ENCODE data around the gene EHF. TPM values are rescaled to one million over a fixed set of nuclear protein-coding genes. Genes with fewer than 3 reads are reported as not detected.
"Not testable (repeated sequence)": the region's sequence is repeated elsewhere in the genome, so short reads cannot be mapped to it uniquely, and the experiment has no call there.

The EHF gene
- polyA plus RNA-seq, 5 donors = 9.6 to 15.7 (median 11.0) TPM

- no peak for DNase-seq
Observed at GRCh38 chr11:34668583-34669053, 47.7 kb downstream of the EHF start.

GRCh38 chr11:34669458-34669857 is 48.6 kb downstream of the EHF start:
- no peak for DNase-seq

GRCh38 chr11:34671117-34671516 is 50.2 kb downstream of the EHF start:
- DNase-seq = no peak

GRCh38 chr11:34671946-34672345 is 51.1 kb downstream of the EHF start:
- no peak for DNase-seq

GRCh38 chr11:34674038-34674437 is 53.1 kb downstream of the EHF start:
- DNase-seq = no peak

DNA sequence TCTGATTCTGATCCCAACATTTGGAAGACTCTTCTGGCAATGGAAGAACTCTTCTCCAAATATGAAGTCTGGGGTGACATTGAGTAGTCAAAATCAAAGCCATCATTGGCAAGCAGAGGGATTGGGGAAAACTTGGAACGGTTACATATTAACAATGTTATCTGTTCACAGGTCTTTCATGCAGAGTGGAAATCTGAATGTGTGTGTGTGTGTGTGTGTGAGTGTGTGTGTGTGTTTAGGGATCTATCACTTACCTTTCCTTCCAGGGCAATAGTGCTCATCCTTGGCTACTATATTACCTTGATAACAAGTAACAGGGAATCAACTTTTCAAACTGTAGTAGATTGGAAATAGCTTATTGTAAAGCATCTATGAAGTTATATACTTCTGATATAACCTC is 55.3 kb downstream of the EHF start:
- DNase-seq = no peak

GRCh38 chr11:34679681-34680080 is 58.8 kb downstream of the EHF start:
- peak; percentile 47 to 56 for DNase-seq

GRCh38 chr11:34680206-34680605 is 59.3 kb downstream of the EHF start:
- DNase-seq = no peak

GRCh38 chr11:34680918-34681586 is 60.2 kb downstream of the EHF start:
- no peak for DNase-seq

GRCh38 chr11:34682825-34683224 is 61.9 kb downstream of the EHF start:
- DNase-seq = no peak

- no peak for DNase-seq
Observed at GRCh38 chr11:34683396-34683795, 62.5 kb downstream of the EHF start.

DNA sequence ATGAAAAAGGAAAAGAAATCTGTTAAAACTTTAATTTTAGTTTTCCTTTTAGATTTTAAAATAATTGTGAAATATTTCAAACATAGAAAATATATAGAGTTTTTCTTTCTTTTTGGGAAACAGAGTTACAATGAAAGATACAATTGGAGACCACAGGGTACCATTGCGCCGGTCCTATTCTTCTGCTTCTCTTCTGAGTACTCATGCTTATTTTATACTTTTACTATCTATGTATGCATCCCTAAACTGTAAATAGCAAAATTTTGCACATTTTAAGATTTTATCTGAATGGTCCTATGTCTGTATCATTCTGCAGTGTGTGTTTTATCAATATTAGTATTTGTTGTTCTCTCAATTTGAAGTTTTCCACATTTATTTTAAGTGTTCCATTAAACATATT is 65.0 kb downstream of the EHF start:
- no peak for DNase-seq

- not testable (repeated sequence) for DNase-seq
Observed at GRCh38 chr11:34692299-34692698, 71.4 kb downstream of the EHF start.

DNA sequence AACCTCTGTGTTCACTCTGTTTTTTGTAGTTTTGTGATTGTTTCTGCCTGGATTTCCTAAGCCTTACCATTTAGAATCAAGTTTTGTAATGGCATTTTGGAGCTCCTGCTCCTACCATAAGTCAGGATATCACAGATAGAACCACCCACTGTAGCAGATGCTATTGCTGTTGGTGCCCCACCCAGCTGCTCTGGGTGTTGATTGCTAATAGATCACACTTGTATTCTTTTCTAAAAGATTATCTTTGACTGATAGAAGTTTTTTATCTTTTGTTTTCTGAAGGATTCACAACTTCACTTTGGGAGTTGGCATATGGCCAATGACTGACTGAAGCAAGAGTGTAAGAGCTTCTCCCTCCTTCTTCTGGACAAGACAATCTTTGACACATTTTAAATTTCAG is 76.0 kb downstream of the EHF start:
- no peak for DNase-seq

DNA sequence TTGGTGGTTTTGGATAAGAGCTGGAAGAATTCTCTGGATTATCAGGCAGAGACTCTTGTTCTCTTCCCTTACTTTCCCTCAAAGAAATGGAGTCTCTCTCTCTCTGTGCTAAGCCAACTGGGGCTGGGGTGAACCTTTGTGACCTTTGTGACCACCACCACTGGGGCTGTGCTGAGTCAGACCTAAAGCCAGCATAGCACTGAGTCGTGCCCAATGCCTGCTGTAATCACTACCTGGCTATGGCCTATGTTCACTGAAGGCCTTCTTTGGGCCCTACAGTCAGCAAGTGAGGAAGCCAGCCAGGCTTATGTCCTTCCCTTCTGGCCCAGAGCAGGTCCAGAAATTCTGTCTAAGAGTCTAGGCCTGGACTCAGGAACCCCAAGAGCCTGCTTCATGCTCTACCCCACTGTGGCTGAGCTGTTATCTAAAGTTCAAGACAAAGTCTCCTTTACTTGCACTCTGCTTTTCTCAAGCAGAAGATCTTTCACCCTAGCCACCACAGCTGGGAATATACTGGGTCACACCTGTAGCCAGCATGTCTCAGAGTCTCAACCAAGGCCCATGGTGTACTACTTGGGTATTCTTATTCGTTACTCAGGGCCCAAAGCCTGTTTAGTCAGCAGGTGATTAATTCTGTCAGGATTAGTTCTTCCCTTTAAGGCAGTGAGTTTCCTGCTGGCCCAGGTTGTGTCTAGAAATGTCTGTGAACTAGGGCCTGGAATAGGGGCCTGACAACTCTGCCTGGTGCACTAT is 86.0 kb downstream of the EHF start:
- no peak for DNase-seq

DNA sequence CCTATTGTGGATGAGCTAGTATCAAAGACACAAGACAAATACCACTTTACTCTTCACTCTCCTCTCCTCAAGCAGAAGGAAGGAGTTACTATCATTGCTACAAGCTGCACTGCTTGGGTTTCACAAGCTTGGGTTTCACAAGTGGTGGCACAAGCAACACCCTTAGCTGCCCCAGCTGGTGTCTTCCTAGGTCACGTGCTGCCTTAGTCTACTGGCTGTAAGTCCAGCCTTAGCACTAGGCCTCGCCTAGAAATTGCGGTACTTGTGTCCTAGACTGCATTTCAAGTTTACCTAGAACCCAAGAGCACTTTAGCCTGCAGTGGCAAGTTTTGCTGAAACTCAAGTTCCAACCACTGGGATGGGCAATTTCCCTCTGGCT is 86.6 kb downstream of the EHF start:
- DNase-seq = no peak

Other genes starting within 250 kb of the EHF start
- gene CAT, start 182.2 kb upstream of the EHF start, polyA plus RNA-seq (ENCODE audit: insufficient read depth in 1 of 5, insufficient read length in 5 of 5, low replicate concordance in 1 of 5) = 100 to 1,000 TPM; 186 to 238 (median 218) TPM
- 10 to 100 TPM; 24.4 to 40.4 (median 28.4) TPM for gene ELF5, start 107.3 kb upstream of the EHF start, polyA plus RNA-seq (ENCODE audit: insufficient read depth in 1 of 5, insufficient read length in 5 of 5, low replicate concordance in 1 of 5)

Measured in right lung (tissue), 5 donors.